Adipocyte (in vitro differentiated cells): ENCODE results near the gene KLHDC7B.
A peak's percentile ranks its signal among the peaks of the same experiment; 100 is the strongest.
"Not testable (repeated sequence)": the region's sequence is repeated elsewhere in the genome, so short reads cannot be mapped to it uniquely, and the experiment has no call there.

Experiments
- DNase-seq: peaks from one replicate; pipeline ENCODE4 v3.0.0-alpha.2; 2015; ENCODE audit warnings: low read depth
- H3K27me3 ChIP-seq: replicated peaks from 2 replicates; pipeline ENCODE4 v1.7.0; 2013; ENCODE audit warnings: mild to moderate bottlenecking, low read length, moderate library complexity; ENCODE audit not compliant: control insufficient read depth, insufficient read depth
- H3K36me3 ChIP-seq: 2 replicates; pipeline ENCODE4 v1.7.0; 2013; ENCODE audit warnings: low read length, mild to moderate bottlenecking, moderate library complexity; ENCODE audit not compliant: control insufficient read depth, insufficient read depth, severe bottlenecking
- H3K4me1 ChIP-seq: 2 replicates; pipeline ENCODE4 v1.7.0; 2013; ENCODE audit warnings: mild to moderate bottlenecking, low read length, moderate library complexity; ENCODE audit not compliant: control insufficient read depth, insufficient read depth
- H3K4me3 ChIP-seq: 2 replicates; pipeline ENCODE4 v1.7.0; 2013; ENCODE audit warnings: mild to moderate bottlenecking, low read length, moderate library complexity
- H3K9ac ChIP-seq: 2 replicates; pipeline ENCODE4 v1.7.0; 2013; ENCODE audit warnings: mild to moderate bottlenecking, low read length, moderate library complexity
- H3K9me3 ChIP-seq: 2 replicates; pipeline ENCODE4 v1.7.0; 2013; ENCODE audit warnings: mild to moderate bottlenecking, low read length, moderate library complexity; ENCODE audit not compliant: control insufficient read depth

Gene KLHDC7B

DNA sequence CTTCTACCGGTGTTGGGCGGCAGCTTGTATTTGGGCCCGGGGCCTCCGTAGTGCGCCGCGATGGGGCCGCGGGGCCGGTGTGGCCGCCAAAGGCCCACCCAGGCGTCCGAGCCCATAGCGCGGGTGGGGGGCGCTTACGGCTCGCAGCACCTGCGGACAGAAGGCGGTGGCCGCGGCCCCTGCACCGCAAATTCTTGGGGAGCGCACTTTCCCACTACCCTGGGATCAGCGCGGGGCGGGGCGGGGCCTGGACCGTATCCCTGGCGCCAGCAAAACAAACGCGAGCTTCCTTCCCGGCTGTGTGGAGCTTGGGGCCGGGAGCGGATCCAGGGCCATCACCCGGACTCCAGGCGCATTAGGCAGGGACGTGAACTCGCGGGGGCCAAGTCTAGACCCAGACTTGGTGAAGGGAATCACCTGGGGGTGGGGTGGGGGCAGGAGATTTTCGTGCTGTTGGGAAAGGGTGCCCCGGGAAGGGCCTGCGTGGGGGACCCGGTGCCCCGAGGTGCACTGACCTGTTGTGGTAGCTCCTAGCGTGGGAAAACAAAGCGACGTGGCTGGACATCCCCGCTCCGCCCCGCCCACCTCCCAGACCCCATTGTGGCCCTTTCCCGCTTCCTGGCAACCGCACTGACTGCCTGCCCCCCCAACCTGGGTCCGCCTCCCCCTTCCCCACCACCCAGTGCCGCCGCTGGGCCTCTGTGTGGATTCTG, 13.6 kb upstream of the KLHDC7B start:
- Histone ChIP-seq H3K9ac (peak overlapping the region; percentile 89), H3K4me3 (peak overlapping the region; percentile 79), H3K4me1 (peaks cover 20% of the 10 kb centered on the region), H3K27me3 (no peaks in the 10 kb centered on the region), H3K9me3 (no peaks in the 10 kb centered on the region), H3K36me3 (no peaks in the 10 kb centered on the region)
- DNase-seq, result peak; percentile 83

GRCh38 chr22:50532824-50533796, 12.6 kb upstream of the KLHDC7B start:
- H3K4me3 ChIP-seq, result no peak overlapping the region
- no peak for DNase-seq

DNA sequence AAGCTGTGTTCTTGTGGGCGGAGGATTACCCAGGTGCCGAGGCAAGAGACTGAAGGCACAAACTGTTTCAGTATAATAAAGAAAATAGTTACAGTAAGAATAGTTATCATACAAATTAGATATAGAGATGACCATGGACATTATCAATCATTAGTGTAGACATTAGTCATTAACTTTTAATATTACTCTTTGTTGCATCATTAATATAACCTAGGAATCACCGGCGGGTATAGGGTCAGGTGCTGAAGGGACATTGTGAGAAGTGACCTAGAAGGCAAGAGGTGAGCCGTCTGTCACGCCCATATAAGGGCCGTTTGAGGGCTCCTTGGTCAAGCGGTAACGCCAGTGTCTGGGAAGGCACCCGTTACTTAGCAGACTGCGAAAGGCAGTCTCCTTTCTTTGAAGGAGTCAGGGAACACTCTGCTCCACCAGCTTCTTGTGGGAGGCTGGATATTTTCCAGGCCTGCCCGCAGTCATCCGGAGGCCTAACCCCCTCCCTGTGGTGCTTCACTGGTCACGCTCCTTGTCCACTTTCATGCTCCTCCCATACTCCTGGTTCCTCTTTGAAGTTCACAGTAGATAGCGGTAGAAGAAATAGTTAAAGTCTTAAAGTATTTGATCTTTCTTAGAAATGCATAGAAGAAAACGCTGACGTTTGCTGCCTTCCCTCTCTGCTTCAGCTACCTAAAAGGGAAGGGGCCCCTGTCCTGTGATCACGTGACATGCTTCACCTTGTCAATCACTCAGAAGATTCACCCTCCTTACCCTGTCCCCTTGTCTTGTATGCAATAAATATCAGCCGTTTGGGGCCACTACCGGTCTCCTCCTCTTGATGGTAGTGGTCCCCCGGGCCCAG, 11.6 kb upstream of the KLHDC7B start:
- H3K9me3 ChIP-seq, H3K27me3 ChIP-seq, H3K9ac ChIP-seq, H3K36me3 ChIP-seq, H3K4me3 ChIP-seq, DNase-seq: not testable (repeated sequence)
- H3K4me1 ChIP-seq, result peaks cover 27% of the 10 kb centered on the region

More at GRCh38 chr22:50532824-50533796, 12.6 kb upstream of the KLHDC7B start:
- Histone ChIP-seq H3K36me3 (no peaks in the 10 kb centered on the region), H3K4me1 (peaks cover 20% of the 10 kb centered on the region), H3K9ac (peak overlapping the region; percentile 25), H3K27me3 (no peaks in the 10 kb centered on the region), H3K9me3 (no peaks in the 10 kb centered on the region)

- Histone ChIP-seq H3K9me3 (no peaks in the 10 kb centered on the region), H3K4me3 (no peak overlapping the region), H3K36me3 (no peaks in the 10 kb centered on the region), H3K4me1 (peaks cover 34% of the 10 kb centered on the region), H3K9ac (no peak overlapping the region), H3K27me3 (no peaks in the 10 kb centered on the region)
- DNase-seq, result no peak
Measured at GRCh38 chr22:50535113-50535512, 10.6 kb upstream of the KLHDC7B start.

DNA sequence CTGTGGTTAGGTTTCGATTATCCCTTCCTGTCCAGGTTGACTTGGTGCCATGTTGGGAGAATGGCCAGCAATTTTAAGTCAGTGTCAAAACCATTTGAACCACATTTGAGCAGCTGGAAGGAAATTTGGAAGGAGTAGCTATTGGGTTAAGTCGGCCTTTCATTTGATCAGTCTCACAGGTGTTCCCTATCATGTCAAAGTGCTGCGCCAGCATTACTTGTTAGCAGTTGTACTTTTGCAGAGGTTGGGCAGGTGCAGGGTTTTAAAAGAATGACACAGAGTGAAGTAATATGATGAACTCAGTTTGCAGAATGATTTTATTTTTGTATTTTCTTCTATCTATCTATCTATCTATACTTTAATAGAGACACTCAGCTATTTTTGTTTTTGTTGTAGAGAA, 9.5 kb upstream of the KLHDC7B start:
- Histone ChIP-seq H3K36me3 (no peaks in the 10 kb centered on the region), H3K9me3 (no peaks in the 10 kb centered on the region), H3K27me3 (no peaks in the 10 kb centered on the region), H3K9ac (no peak overlapping the region), H3K4me1 (peaks cover 41% of the 10 kb centered on the region), H3K4me3 (no peak overlapping the region)
- no peak for DNase-seq

- no peak for DNase-seq
- Histone ChIP-seq H3K27me3 (no peaks in the 10 kb centered on the region), H3K4me3 (no peak overlapping the region), H3K36me3 (no peaks in the 10 kb centered on the region), H3K4me1 (peaks cover 53% of the 10 kb centered on the region), H3K9ac (peak overlapping the region; percentile 89), H3K9me3 (no peaks in the 10 kb centered on the region)
Measured at GRCh38 chr22:50537765-50538164, 7.9 kb upstream of the KLHDC7B start.

- no peak overlapping the region for H3K4me3 ChIP-seq
- H3K27me3 ChIP-seq, result no peaks in the 10 kb centered on the region
- no peaks in the 10 kb centered on the region for H3K9me3 ChIP-seq
- no peaks in the 10 kb centered on the region for H3K36me3 ChIP-seq
- H3K4me1 ChIP-seq, result peaks cover 53% of the 10 kb centered on the region
- H3K9ac ChIP-seq, result peak overlapping the region; percentile 70
- DNase-seq, result no peak
Measured at GRCh38 chr22:50540381-50540780, 5.3 kb upstream of the KLHDC7B start.

GRCh38 chr22:50541667-50542026, 4.1 kb upstream of the KLHDC7B start:
- peaks cover 59% of the 10 kb centered on the region for H3K4me1 ChIP-seq
- not testable (repeated sequence) for H3K36me3 ChIP-seq, H3K4me3 ChIP-seq, H3K9me3 ChIP-seq, H3K27me3 ChIP-seq
- peak overlapping the region; percentile 39 for H3K9ac ChIP-seq
- peak; percentile 93 for DNase-seq

DNA sequence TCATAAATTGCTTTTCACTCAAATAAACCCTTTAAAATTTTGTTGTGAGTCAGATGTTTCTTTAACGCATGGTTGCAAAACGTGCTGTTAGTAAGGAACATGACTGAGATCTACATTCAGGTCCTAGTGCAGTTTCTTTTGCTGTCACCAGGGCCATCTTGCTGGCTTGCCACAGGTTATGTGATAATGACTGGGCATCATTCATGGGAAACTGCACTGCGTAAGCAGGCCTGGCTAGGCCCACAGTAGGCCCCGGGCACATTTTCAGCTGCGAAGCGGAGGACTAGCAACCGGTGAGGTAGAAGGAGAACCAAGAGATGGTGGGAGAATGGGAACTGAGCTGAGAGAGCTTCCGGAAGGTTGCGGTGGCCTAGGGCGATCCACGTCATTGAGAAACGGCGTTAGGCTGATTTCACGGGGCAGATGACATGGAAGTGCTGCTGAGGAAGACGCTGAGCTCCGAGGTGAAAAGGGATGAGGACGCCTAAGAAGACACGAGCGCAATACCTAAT, 3.2 kb upstream of the KLHDC7B start:
- Histone ChIP-seq H3K36me3 (no peaks in the 10 kb centered on the region), H3K9me3 (no peaks in the 10 kb centered on the region), H3K4me1 (peaks cover 61% of the 10 kb centered on the region), H3K9ac (no peak overlapping the region), H3K4me3 (no peak overlapping the region), H3K27me3 (peaks cover 9% of the 10 kb centered on the region)
- no peak for DNase-seq

DNA sequence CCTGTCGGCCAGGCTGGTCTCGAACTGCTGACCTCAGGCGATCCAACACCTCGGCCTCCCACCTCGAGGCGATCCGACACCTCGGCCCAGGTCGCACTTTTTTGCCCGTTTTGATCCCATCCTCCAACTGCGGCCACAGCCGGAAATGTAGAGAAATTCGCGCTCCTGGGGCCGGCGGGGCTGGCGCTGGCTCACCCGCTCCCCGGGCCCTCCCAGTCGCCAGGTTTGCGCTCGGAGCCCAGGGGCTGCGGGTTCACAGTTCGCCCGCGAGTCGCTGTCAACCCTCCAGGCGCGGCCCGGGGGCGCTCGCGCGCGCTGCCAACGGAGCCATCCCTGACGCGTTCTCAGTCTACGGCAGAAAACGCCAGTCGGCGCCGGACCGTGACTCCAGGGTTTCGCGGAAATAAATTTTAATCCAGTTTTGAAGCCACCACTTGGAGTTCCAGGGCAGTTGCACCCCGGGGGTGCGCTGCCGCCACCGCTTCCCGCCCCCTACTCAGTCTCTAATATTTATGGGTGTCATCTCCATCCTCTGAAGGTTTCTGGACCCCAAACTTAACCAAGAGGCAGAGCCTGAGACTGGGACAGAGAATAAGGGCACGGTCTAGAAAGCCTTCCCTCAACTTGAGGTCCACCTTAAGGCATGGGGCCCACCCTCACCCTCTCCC, 1.5 kb upstream of the KLHDC7B start:
- H3K4me1 ChIP-seq, result peaks cover 47% of the 10 kb centered on the region
- H3K4me3 ChIP-seq, result peak overlapping the region; percentile 67
- H3K9me3 ChIP-seq, result no peaks in the 10 kb centered on the region
- peaks cover 10% of the 10 kb centered on the region for H3K27me3 ChIP-seq
- H3K9ac ChIP-seq, result peak overlapping the region; percentile 78
- DNase-seq, result peak; percentile 46
- no peaks in the 10 kb centered on the region for H3K36me3 ChIP-seq
